Muscle of leg (tissue), 11 donors: ENCODE measurements around the gene ZNF76. TPM values are rescaled to one million over a fixed set of nuclear protein-coding genes. Genes with fewer than 3 reads are reported as not detected.
"Not testable (repeated sequence)": the region's sequence is repeated elsewhere in the genome, so short reads cannot be mapped to it uniquely, and the experiment has no call there.

Source experiments
- DNase-seq: peaks from one replicate; pipeline ENCODE4 v3.0.0; 2013
- H3K27ac ChIP-seq: one replicate; pipeline ENCODE4 v1.5.1; 2013; ENCODE audit warnings: mild to moderate bottlenecking, low read length, control low read depth
- H3K27me3 ChIP-seq: one replicate; pipeline ENCODE4 v1.6.1; 2013; ENCODE audit warnings: low read length; ENCODE audit not compliant: control insufficient read depth, insufficient read depth
- H3K36me3 ChIP-seq: one replicate; pipeline ENCODE4 v1.6.1; 2013; ENCODE audit warnings: low read length; ENCODE audit not compliant: control insufficient read depth, insufficient read depth
- H3K4me1 ChIP-seq: one replicate; pipeline ENCODE4 v1.6.1; 2013; ENCODE audit warnings: low read length; ENCODE audit not compliant: control insufficient read depth, insufficient read depth
- H3K4me3 ChIP-seq: one replicate; pipeline ENCODE4 v1.5.1; 2013; ENCODE audit warnings: low read length, control low read depth
- H3K9me3 ChIP-seq: replicated peaks from 2 replicates; pipeline ENCODE4 v1.6.1; 2013; ENCODE audit warnings: low read depth, low read length; ENCODE audit not compliant: control insufficient read depth
- WGBS: methylation state at CpG from one replicate; pipeline ENCODE4 v1.1.5; 2013; ENCODE audit warnings: missing lambda C conversion rate; ENCODE audit not compliant: insufficient coverage; 5-methylcytosine and 5-hydroxymethylcytosine counted together
- polyA plus RNA-seq, 8 donors: library from polyadenylated mRNA; unstranded; fragments of 120-200 nt; gene quantifications; one replicate each; pipeline versions ENCODE4 v1.2.1 to v1.2.3, GENCODE V29; 2013; ENCODE audit warnings: inconsistent platforms in 1 of 8, low replicate concordance in 1 of 8; ENCODE audit not compliant: insufficient read length in 8 of 8, insufficient read depth in 1 of 8
- total RNA-seq: library from RNA; stranded (reverse); fragments of 120-200 nt; gene quantifications from one replicate; pipeline ENCODE4 v1.2.4, GENCODE V29; 2013

ZNF76 gene
- total and polyA plus RNA-seq, 9 donors = 13.7 to 37.1 (median 24.3) TPM

GRCh38 chr6:35327349-35328027 lies 68.0 kb downstream of the ZNF76 start:
- peaks cover 2% of the 10 kb centered on the region for H3K4me1 ChIP-seq
- 14% methylated on average over 4 of the region's 7 CpGs for WGBS

GRCh38 chr6:35328108-35328723 lies 68.7 kb downstream of the ZNF76 start:
- Histone ChIP-seq H3K4me1 (peaks cover 2% of the 10 kb centered on the region), H3K36me3 (no peaks in the 10 kb centered on the region), H3K27ac (no peak overlapping the region), H3K9me3 (peaks cover 2% of the 10 kb centered on the region), H3K27me3 (peaks cover 3% of the 10 kb centered on the region), H3K4me3 (no peak overlapping the region)
- no peak for DNase-seq
- no CpG with 5 or more reads among the region's 1 CpG for WGBS

More at GRCh38 chr6:35327349-35328027, 68.0 kb downstream of the ZNF76 start:
- peaks cover 2% of the 10 kb centered on the region for H3K9me3 ChIP-seq
- H3K27ac ChIP-seq = no peak overlapping the region
- DNase-seq = peak; percentile 67
- H3K4me3 ChIP-seq = no peak overlapping the region
- no peaks in the 10 kb centered on the region for H3K36me3 ChIP-seq
- peaks cover 3% of the 10 kb centered on the region for H3K27me3 ChIP-seq

GRCh38 chr6:35328965-35329364 lies 69.4 kb downstream of the ZNF76 start:
- not testable (repeated sequence) for H3K27ac ChIP-seq, DNase-seq, H3K9me3 ChIP-seq, H3K4me1 ChIP-seq, H3K27me3 ChIP-seq, H3K4me3 ChIP-seq, H3K36me3 ChIP-seq
- 100% methylated on average over 5 of the region's 8 CpGs for WGBS

- DNase-seq = no peak
- Histone ChIP-seq H3K4me3 (no peak overlapping the region), H3K27me3 (peaks cover 3% of the 10 kb centered on the region), H3K36me3 (no peaks in the 10 kb centered on the region), H3K9me3 (peaks cover 2% of the 10 kb centered on the region), H3K27ac (no peak overlapping the region), H3K4me1 (peaks cover 2% of the 10 kb centered on the region)
- WGBS = 87% methylated on average over 6 of the region's 9 CpGs
Measured at GRCh38 chr6:35330541-35331119, 71.1 kb downstream of the ZNF76 start.

GRCh38 chr6:35332074-35332887 lies 72.7 kb downstream of the ZNF76 start:
- H3K27me3 ChIP-seq, H3K36me3 ChIP-seq, H3K4me1 ChIP-seq, H3K4me3 ChIP-seq, H3K27ac ChIP-seq, H3K9me3 ChIP-seq, DNase-seq: not testable (repeated sequence)
- 83% methylated on average over 6 of the region's 9 CpGs for WGBS

- H3K4me3 ChIP-seq = no peak overlapping the region
- H3K4me1 ChIP-seq = peaks cover 33% of the 10 kb centered on the region
- no peak overlapping the region for H3K27ac ChIP-seq
- H3K36me3 ChIP-seq = peaks cover 12% of the 10 kb centered on the region
- H3K9me3 ChIP-seq = no peaks in the 10 kb centered on the region
- no peaks in the 10 kb centered on the region for H3K27me3 ChIP-seq
- WGBS = no CpG with 5 or more reads among the region's 13 CpGs
- DNase-seq = no peak
Measured at GRCh38 chr6:35341557-35341956, 82.0 kb downstream of the ZNF76 start.

GRCh38 chr6:35342258-35343091 lies 82.9 kb downstream of the ZNF76 start, which contains the start of gene PPARD:
Gene PPARD, plus strand, starts transcription at chr6:35342558. Its CDS starts 68,530 bp downstream, at chr6:35411088.
- peaks cover 16% of the 10 kb centered on the region for H3K36me3 ChIP-seq
- DNase-seq = peak; percentile 99
- under 1% methylated on average over 74 of the region's 77 CpGs for WGBS
- peaks cover 37% of the 10 kb centered on the region for H3K4me1 ChIP-seq
- peak within 1 kb of the TSS; percentile 56 for H3K4me3 ChIP-seq
- H3K27ac ChIP-seq = peak within 1 kb of the TSS; percentile 87
- H3K9me3 ChIP-seq = no peaks in the 10 kb centered on the region
- H3K27me3 ChIP-seq = no peaks in the 10 kb centered on the region

GRCh38 chr6:35343092-35343834 lies 83.7 kb downstream of the ZNF76 start:
- Histone ChIP-seq H3K4me3 (peak overlapping the region; percentile 56), H3K36me3 (peaks cover 20% of the 10 kb centered on the region), H3K27ac (peak overlapping the region; percentile 87), H3K27me3 (no peaks in the 10 kb centered on the region), H3K4me1 (peaks cover 37% of the 10 kb centered on the region), H3K9me3 (no peaks in the 10 kb centered on the region)
- peak; percentile 68 for DNase-seq
- WGBS = 4% methylated on average over 5 of the region's 13 CpGs
